Fibroblast of villous mesenchyme (primary cell): Measurements from ENCODE around the gene SRMS. TPM values are rescaled to one million over a fixed set of nuclear protein-coding genes. Genes with fewer than 3 reads are reported as not detected.
A peak's percentile ranks its signal among the peaks of the same experiment; 100 is the strongest.

Experiments
- DNase-seq: peaks from one replicate; pipeline ENCODE4 v3.0.0-alpha.2; 2010; ENCODE audit warnings: low read depth
- H3K4me3 ChIP-seq: 2 replicates; pipeline ENCODE4 v1.5.1; 2011; ENCODE audit warnings: low read depth, mild to moderate bottlenecking, low read length
- total RNA-seq: library from RNA; depleted of rRNA; stranded (reverse); fragments of >200 nt; gene quantifications from 2 replicates; pipeline ENCODE4 v1.2.3, GENCODE V29; 2012
- TF ChIP-seq, protein P1 (sequence below): IDR thresholded peaks from 2 replicates; pipeline ENCODE4 v1.5.1; 2012; ENCODE audit warnings: low read depth, mild to moderate bottlenecking, low read length; ENCODE audit not compliant: insufficient read depth

Gene SRMS
- total RNA-seq, 1 donor, result not detected

DNA sequence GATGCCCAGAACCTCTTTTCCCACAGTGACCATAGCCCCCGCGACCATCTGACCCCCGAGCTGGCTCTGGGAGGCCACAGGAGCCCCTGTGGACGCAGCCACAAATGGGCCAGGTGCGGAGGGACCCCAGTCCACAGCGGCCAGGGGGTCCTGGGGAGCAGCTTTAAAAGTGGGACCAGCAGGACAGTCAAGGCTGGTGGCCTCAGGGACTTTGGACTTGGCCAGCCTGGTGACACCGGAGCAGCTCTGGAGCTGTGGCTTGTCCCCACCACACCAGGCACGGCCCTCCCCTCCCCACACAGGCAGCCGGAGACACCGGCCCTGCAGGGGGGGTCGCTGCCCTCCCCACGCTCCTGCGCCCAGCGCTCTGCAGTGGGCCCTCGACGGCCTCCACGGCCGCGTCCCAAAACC, 9.9 kb upstream of the SRMS start:
- no peak overlapping the region for H3K4me3 ChIP-seq
- TF ChIP-seq, protein P1, sequence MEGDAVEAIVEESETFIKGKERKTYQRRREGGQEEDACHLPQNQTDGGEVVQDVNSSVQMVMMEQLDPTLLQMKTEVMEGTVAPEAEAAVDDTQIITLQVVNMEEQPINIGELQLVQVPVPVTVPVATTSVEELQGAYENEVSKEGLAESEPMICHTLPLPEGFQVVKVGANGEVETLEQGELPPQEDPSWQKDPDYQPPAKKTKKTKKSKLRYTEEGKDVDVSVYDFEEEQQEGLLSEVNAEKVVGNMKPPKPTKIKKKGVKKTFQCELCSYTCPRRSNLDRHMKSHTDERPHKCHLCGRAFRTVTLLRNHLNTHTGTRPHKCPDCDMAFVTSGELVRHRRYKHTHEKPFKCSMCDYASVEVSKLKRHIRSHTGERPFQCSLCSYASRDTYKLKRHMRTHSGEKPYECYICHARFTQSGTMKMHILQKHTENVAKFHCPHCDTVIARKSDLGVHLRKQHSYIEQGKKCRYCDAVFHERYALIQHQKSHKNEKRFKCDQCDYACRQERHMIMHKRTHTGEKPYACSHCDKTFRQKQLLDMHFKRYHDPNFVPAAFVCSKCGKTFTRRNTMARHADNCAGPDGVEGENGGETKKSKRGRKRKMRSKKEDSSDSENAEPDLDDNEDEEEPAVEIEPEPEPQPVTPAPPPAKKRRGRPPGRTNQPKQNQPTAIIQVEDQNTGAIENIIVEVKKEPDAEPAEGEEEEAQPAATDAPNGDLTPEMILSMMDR, result no peak
- DNase-seq, result no peak

- DNase-seq, result no peak
- H3K4me3 ChIP-seq, result no peak overlapping the region
- TF ChIP-seq, protein P1, result no peak
Observed at GRCh38 chr20:63556873-63557478, 9.4 kb upstream of the SRMS start.

DNA sequence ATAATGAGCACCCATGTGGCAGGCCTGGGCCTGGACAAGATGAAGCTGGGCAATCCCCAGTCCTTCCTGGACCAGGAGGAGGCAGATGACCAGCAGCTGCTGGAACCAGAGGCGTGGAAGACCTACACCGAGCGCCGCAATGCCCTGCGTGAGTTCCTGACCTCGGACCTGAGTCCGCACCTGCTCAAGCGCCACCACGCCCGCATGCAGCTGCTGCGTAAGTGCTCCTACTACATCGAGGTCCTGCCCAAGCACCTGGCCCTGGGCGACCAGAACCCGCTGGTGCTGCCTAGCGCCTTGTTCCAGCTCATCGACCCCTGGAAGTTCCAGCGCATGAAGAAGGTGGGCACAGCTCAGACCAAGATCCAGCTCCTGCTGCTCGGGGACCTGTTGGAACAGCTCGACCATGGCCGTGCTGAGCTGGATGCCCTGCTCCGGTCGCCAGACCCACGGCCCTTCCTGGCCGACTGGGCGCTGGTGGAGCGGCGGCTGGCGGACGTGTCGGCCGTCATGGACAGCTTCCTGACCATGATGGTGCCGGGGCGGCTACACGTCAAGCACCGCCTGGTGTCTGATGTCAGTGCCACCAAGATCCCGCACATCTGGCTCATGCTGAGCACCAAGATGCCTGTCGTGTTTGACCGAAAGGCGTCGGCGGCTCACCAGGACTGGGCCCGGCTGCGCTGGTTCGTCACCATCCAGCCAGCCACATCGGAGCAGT, 8.3 kb upstream of the SRMS start:
- no peak overlapping the region for H3K4me3 ChIP-seq
- TF ChIP-seq, protein P1, result no peak
- DNase-seq, result no peak

DNA sequence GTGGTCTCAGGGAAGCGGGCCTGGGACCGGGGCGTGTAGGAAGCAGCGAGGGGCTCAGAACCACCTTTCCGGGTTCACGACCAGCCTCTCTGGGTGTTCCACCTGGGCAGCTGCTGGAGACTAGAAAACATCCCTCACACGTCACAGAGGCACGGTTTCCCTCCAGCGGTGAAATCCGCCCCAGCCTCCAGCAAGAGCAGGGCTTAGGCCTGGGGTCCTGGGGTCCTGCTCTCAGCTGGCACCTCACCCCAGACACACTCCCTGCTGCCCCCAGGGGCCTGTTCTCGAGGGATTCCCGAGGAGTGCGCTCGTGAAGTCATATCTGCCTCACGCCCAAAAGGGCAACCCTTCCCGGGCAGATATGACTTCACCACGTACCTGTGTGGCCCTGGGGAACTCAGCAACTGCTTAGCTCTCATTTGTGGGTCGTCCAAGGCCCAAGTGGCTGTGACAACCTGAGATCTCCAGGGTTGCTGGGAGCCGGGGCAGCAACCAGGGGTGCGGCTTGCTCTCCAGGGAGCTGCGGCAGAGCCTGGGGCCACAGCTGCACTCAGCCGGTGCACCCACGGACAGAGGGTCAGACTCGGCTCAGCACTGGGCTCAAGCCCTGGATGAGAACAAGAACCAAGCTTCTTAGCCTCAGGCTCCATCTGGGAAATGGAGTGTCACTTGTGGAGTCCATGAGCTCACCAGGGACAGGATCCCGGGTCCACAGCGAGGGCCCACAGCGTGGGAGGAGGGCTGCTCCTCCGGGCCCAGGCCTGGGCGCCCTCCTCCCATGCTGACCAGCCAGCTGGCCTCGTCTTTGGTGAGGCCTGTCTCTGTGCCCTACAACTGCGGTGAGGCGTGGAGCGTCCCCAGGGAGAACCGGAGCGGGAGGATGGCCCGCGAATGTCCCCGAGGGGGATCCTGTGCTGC, 7.1 kb upstream of the SRMS start:
- TF ChIP-seq, protein P1, result no peak
- H3K4me3 ChIP-seq, result peak overlapping the region; percentile 77

GRCh38 chr20:63553933-63554290, 6.4 kb upstream of the SRMS start, which contains the start of gene FNDC11:
TSS of gene FNDC11 (plus strand) at chr20:63554159. CDS start at chr20:63555664, 1,505 bp downstream.
- TF ChIP-seq, protein P1, result no peak
- peak within 1 kb of the TSS; percentile 77 for H3K4me3 ChIP-seq
- peak; percentile 44 for DNase-seq

More for the DNA sequence above, 7.1 kb upstream of the SRMS start:
- DNase-seq, result no peak

- peak; percentile 92 for DNase-seq
- peak overlapping the region; percentile 77 for H3K4me3 ChIP-seq
- TF ChIP-seq, protein P1, result no peak
Observed at GRCh38 chr20:63553251-63553932, 5.8 kb upstream of the SRMS start.
